ENCODE results near the gene HYI. TPM values are rescaled to one million over a fixed set of nuclear protein-coding genes. Genes with fewer than 3 reads are reported as not detected.

The HYI gene
- total RNA-seq, 1 experiment from 2014 or later, result 42.5 TPM

DNA sequence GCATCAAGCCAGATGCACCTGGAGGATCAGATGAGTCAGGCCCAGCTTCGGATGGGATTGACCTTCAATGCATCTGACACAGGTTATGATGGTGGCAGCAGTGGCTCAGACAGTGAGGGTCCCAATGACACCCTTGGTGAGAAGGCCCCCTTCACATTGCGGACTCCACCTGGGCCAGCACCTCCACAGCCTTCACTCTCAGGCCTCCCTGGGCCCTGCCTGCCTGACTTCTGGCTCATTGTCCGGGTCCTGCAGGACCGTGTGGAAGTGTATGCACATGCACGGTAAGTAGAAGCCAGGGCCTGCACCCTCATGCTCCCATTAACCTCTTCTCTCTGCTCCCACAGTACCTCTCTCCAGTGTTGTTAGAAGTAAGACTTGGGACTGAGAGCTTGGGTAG lies 20.8 kb downstream of the HYI start:
- peak; percentile 22 for DNase-seq
- no peak overlapping the region for H3K4me3 ChIP-seq (ENCODE audit: insufficient read depth, low read depth, low read length)
- H3K36me3 ChIP-seq (replicated peaks; ENCODE audit: control insufficient read depth, insufficient read depth, low read length), result peaks cover 23% of the 10 kb centered on the region
- no peaks in the 10 kb centered on the region for H3K27me3 ChIP-seq (ENCODE audit: control insufficient read depth, insufficient read depth, low read length)

DNA sequence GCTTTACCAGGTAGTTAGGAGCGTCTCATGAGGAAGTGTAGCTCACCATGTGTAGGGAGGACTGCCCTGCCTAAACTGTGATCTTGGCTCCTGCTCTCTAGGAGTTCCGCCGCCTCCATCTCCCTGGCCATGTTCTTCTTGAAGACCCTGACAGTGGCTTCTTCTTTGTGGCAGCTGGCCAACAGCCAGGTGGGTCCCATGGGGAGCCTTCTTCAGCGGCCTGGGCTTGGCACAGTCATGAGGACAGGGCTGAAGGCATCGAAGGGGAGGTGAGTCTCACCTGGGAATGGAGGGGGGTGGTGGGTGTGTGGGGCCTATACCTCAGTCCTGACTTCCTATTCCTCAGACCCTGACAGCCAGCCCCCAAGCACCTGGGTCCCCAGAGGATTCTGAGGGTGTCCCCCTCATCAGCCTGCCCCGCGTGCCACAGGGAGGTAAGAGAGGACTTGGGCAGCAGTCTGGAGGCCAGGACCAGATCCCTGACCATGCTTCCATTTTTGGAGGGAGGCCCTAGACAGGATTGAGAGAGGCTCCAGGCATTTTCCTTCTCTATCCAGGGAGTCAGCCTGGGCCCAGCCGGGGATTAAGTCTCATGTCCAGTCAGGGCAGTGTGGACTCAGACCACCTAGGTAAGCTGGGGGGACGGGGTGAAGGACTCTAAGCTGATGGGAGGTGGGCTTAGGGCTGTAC lies 21.4 kb downstream of the HYI start:
- Histone ChIP-seq H3K4me3 (ENCODE audit: insufficient read depth, low read depth, low read length) (no peak overlapping the region), H3K36me3 (replicated peaks; ENCODE audit: control insufficient read depth, insufficient read depth, low read length) (peaks cover 29% of the 10 kb centered on the region), H3K27me3 (ENCODE audit: control insufficient read depth, insufficient read depth, low read length) (no peaks in the 10 kb centered on the region)
- DNase-seq, result peak; percentile 19

- peaks cover 29% of the 10 kb centered on the region for H3K36me3 ChIP-seq (replicated peaks; ENCODE audit: control insufficient read depth, insufficient read depth, low read length)
- H3K27me3 ChIP-seq (ENCODE audit: control insufficient read depth, insufficient read depth, low read length), result no peaks in the 10 kb centered on the region
- no peak overlapping the region for H3K4me3 ChIP-seq (ENCODE audit: insufficient read depth, low read depth, low read length)
- no peak for DNase-seq
Observed at GRCh38 chr1:43431676-43432075, 22.1 kb downstream of the HYI start.

GRCh38 chr1:43430831-43431230 lies 22.9 kb downstream of the HYI start:
- H3K4me3 ChIP-seq (ENCODE audit: insufficient read depth, low read depth, low read length), result no peak overlapping the region
- peak; percentile 17 for DNase-seq
- no peaks in the 10 kb centered on the region for H3K27me3 ChIP-seq (ENCODE audit: control insufficient read depth, insufficient read depth, low read length)
- H3K36me3 ChIP-seq (replicated peaks; ENCODE audit: control insufficient read depth, insufficient read depth, low read length), result peaks cover 33% of the 10 kb centered on the region

DNA sequence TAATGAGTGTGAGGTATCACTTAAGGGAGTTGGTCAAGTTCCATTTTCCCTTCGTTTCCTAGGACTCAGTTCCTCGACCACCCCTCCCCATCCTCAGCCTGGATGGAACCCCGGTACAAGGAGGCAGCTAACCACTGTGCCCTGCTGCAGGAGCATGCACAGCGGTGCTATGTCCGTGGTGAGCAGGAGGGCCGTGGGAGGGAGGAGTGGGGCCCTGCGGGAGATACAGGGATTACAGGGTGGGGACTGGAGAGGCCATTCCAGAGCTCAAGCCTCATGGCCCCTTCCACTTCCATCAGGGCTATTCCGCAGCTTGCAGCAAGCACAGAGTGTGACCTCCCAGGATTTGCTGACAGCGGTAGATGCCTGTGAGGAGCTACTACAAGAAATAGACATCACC lies 25.8 kb downstream of the HYI start:
- DNase-seq, result peak; percentile 17
- Histone ChIP-seq H3K27me3 (ENCODE audit: control insufficient read depth, insufficient read depth, low read length) (no peaks in the 10 kb centered on the region), H3K36me3 (replicated peaks; ENCODE audit: control insufficient read depth, insufficient read depth, low read length) (peaks cover 36% of the 10 kb centered on the region), H3K4me3 (ENCODE audit: insufficient read depth, low read depth, low read length) (no peak overlapping the region)

GRCh38 chr1:43427524-43427923 lies 26.2 kb downstream of the HYI start:
- DNase-seq, result peak; percentile 16
- no peak overlapping the region for H3K4me3 ChIP-seq (ENCODE audit: insufficient read depth, low read depth, low read length)
- peaks cover 36% of the 10 kb centered on the region for H3K36me3 ChIP-seq (replicated peaks; ENCODE audit: control insufficient read depth, insufficient read depth, low read length)
- H3K27me3 ChIP-seq (ENCODE audit: control insufficient read depth, insufficient read depth, low read length), result no peaks in the 10 kb centered on the region

DNA sequence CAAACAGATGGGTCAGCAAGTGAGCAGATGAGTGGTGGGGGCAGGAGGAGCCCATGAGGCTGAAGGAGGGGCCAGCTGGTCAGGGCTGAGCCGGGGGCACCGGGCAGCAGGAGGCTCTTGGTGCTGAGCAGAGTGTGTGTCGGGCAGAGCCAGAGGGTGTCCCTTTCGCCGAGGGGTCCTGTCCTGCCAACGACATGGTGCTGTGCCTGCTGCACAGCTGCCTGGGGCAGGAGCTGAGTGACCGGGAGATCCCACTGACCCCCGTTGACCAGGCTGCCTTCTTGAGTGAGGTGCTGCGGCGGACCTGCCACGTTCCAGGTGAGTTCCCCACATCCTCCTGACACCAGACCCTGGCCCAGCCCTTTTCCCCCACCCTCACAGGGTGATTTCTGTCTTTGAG lies 27.5 kb downstream of the HYI start:
- Histone ChIP-seq H3K36me3 (replicated peaks; ENCODE audit: control insufficient read depth, insufficient read depth, low read length) (peaks cover 36% of the 10 kb centered on the region), H3K4me3 (ENCODE audit: insufficient read depth, low read depth, low read length) (no peak overlapping the region)

DNA sequence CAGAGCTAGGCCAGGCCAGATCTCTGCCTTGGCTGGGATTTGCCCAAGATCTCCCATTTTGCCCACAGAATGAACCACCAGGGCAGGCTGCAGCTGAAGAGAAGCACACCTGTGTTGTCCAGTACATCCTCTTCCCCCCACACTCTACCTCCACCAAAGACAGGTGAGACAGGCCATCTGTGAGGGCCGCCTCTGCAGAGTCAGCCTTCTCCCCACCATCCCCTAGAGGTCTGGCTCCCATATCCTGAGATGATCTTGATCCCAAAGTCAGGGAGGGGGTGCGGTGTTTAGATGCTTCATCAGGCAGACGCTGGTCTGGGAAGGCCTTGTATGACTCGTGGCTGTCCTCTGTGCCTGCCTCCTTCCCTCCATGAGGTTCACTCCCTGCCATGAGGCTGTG lies 28.7 kb downstream of the HYI start:
- DNase-seq, result no peak
- H3K36me3 ChIP-seq (replicated peaks; ENCODE audit: control insufficient read depth, insufficient read depth, low read length), result peaks cover 37% of the 10 kb centered on the region
- H3K4me3 ChIP-seq (ENCODE audit: insufficient read depth, low read depth, low read length), result no peak overlapping the region
- no peaks in the 10 kb centered on the region for H3K27me3 ChIP-seq (ENCODE audit: control insufficient read depth, insufficient read depth, low read length)

More for the DNA sequence above, 27.5 kb downstream of the HYI start:
- no peaks in the 10 kb centered on the region for H3K27me3 ChIP-seq (ENCODE audit: control insufficient read depth, insufficient read depth, low read length)
- no peak for DNase-seq

GRCh38 chr1:43423672-43424550 lies 29.8 kb downstream of the HYI start:
- Histone ChIP-seq H3K36me3 (replicated peaks; ENCODE audit: control insufficient read depth, insufficient read depth, low read length) (peaks cover 40% of the 10 kb centered on the region), H3K4me3 (ENCODE audit: insufficient read depth, low read depth, low read length) (no peak overlapping the region), H3K27me3 (ENCODE audit: control insufficient read depth, insufficient read depth, low read length) (no peaks in the 10 kb centered on the region)
- DNase-seq, result no peak

GRCh38 chr1:43422995-43423671 lies 30.6 kb downstream of the HYI start:
- Histone ChIP-seq H3K27me3 (ENCODE audit: control insufficient read depth, insufficient read depth, low read length) (no peaks in the 10 kb centered on the region), H3K36me3 (replicated peaks; ENCODE audit: control insufficient read depth, insufficient read depth, low read length) (peaks cover 36% of the 10 kb centered on the region), H3K4me3 (ENCODE audit: insufficient read depth, low read depth, low read length) (no peak overlapping the region)
- peak; percentile 25 for DNase-seq

DNA sequence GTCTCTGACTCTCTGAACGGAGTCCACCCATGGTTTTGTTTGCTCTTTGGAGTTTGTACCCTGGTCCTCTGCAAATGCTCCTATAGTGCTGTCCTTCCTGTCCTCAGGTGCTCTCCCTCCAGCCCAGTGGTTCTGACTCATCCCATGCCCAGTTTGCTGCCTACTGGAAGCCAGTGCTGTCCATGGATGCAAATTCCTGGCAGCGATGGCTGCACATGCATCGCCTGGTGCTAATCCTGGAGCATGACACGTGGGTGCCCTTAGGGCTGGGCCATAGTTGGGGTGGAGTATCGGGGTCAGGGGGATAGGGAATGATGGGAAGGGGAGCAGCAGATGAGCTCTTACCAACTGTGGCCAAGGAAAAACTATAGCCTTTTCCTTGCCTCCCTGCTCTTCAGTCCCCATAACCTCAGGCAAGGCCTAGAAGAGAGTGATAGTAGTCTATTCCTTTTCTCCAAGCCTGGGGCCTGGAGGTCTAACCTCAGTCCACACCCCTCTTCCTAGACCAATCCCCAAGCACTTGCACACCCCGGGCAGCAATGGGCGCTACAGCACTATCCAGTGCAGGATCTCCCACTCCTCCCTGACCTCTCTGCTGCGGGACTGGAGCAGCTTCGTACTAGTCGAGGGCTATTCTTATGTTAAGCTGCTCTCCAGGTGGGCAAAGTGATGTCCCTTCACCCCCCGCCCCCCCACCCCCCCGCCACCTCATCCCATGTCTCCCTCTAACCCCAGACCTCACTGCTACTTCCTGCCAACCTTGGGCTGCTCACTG lies 31.6 kb downstream of the HYI start:
- Histone ChIP-seq H3K27me3 (ENCODE audit: control insufficient read depth, insufficient read depth, low read length) (no peaks in the 10 kb centered on the region), H3K36me3 (replicated peaks; ENCODE audit: control insufficient read depth, insufficient read depth, low read length) (peaks cover 30% of the 10 kb centered on the region), H3K4me3 (ENCODE audit: insufficient read depth, low read depth, low read length) (no peak overlapping the region)
- DNase-seq, result peak; percentile 72

DNA sequence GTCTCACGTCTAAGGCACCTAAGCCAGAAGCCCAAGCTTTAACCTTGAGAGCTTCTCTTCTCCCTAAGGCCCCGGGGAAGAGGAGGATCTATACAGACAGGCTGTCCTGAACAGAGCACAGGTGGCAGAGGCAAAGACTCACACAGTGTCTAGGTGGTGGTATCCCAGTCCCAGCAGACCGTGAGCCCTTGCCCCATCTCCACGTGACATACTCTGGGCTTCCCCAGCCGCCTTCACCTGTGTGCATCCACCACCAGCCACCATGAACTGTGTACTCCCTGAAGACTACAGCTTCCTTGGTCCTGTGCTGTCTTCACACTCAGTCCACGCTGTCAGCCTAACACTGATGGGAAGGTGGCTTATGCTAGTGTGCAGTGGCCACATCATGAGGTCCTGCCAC lies 32.3 kb downstream of the HYI start:
- no peak for DNase-seq
- H3K36me3 ChIP-seq (replicated peaks; ENCODE audit: control insufficient read depth, insufficient read depth, low read length), result peaks cover 29% of the 10 kb centered on the region
- no peaks in the 10 kb centered on the region for H3K27me3 ChIP-seq (ENCODE audit: control insufficient read depth, insufficient read depth, low read length)
- no peak overlapping the region for H3K4me3 ChIP-seq (ENCODE audit: insufficient read depth, low read depth, low read length)

DNA sequence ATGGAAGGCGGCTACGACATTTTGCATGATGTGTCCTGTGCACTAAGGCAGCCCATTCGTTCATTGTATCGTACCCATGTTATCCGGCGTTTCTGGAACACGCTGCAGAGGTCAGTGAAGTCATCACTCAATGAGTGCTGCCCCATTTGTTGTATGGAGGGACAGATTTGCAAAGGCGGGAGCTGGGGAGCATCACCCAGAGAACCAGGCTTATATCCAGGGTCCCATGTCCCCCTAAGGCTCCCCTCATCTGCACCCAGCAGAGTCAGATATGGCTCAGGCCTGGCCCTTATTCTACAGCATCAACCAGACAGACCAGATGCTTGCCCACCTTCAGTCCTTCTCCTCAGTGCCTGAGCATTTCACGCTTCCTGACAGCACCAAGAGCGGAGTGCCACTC lies 32.9 kb downstream of the HYI start:
- H3K36me3 ChIP-seq (replicated peaks; ENCODE audit: control insufficient read depth, insufficient read depth, low read length), result peaks cover 27% of the 10 kb centered on the region
- no peaks in the 10 kb centered on the region for H3K27me3 ChIP-seq (ENCODE audit: control insufficient read depth, insufficient read depth, low read length)
- no peak for DNase-seq
- no peak overlapping the region for H3K4me3 ChIP-seq (ENCODE audit: insufficient read depth, low read depth, low read length)
